ENCODE results near the gene PTPN12. TPM values are rescaled to one million over a fixed set of nuclear protein-coding genes. Genes with fewer than 3 reads are reported as not detected.

The PTPN12 gene
- total RNA-seq, 4 donors from 2014 or later: 58.5 to 72.6 (median 71.0) TPM

DNA sequence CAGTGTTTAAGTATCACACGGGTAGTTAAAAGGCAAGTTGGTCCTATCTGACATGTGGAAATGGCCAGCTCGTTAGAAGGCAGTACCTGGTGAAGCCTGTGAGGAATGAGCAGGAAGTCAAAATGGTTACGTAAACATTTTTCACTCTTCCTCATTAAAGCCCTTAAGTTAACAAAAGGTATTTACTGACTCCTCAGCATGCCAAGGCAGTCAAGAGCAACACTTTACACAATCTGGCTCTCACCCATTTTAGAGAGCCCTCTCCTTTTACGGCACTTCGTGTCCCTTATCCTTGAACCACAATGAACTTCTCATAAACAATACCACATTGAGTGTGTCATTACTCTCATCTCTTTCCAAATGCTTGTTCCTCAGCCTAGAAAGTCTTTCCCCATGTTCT lies 148.1 kb downstream of the PTPN12 start:
- H3K36me3 ChIP-seq: no peaks in the 10 kb centered on the region
- WGBS, 2 donors: 30 to 33% methylated on average over 5 of the region's 5 CpGs
- no peaks in the 10 kb centered on the region for H3K9me3 ChIP-seq
- intact Hi-C loops (cut with DNase I): no loop called here
- peak in 1 of 2 donors; percentile 77 for TF ChIP-seq POLR2A (IDR thresholded peaks at IDR 0.05)
- TF ChIP-seq, protein P1, sequence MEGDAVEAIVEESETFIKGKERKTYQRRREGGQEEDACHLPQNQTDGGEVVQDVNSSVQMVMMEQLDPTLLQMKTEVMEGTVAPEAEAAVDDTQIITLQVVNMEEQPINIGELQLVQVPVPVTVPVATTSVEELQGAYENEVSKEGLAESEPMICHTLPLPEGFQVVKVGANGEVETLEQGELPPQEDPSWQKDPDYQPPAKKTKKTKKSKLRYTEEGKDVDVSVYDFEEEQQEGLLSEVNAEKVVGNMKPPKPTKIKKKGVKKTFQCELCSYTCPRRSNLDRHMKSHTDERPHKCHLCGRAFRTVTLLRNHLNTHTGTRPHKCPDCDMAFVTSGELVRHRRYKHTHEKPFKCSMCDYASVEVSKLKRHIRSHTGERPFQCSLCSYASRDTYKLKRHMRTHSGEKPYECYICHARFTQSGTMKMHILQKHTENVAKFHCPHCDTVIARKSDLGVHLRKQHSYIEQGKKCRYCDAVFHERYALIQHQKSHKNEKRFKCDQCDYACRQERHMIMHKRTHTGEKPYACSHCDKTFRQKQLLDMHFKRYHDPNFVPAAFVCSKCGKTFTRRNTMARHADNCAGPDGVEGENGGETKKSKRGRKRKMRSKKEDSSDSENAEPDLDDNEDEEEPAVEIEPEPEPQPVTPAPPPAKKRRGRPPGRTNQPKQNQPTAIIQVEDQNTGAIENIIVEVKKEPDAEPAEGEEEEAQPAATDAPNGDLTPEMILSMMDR (IDR thresholded peaks at IDR 0.05): peak in 2 of 6 experiments; percentile 47
- H3K27me3 ChIP-seq: no peaks in the 10 kb centered on the region
- H3K4me3 ChIP-seq (replicated peaks in 1 of 3): no peak overlapping the region
- H3K27ac ChIP-seq: peak overlapping the region; percentile 91 to 98 (median 92)
- peaks cover 38 to 52% of the 10 kb centered on the region in 2 donors for H3K4me1 ChIP-seq
- DNase-seq: peak; percentile 64 to 68

GRCh38 chr7:77687100-77687746 lies 150.1 kb downstream of the PTPN12 start:
- TF ChIP-seq, protein P1 (IDR thresholded peaks at IDR 0.05): no peak
- TF ChIP-seq POLR2A (IDR thresholded peaks at IDR 0.05): no peak
- intact Hi-C loops (cut with DNase I): no loop called here
- WGBS, 2 donors: 71 to 90% methylated on average over 1 of the region's 1 CpG
- Histone ChIP-seq H3K4me1 (peaks cover 38 to 56% of the 10 kb centered on the region in 2 donors), H3K27me3 (no peaks in the 10 kb centered on the region), H3K36me3 (no peaks in the 10 kb centered on the region), H3K4me3 (replicated peaks in 1 of 3) (no peak overlapping the region), H3K27ac (peak overlapping the region; percentile 84 to 92 (median 91)), H3K9me3 (no peaks in the 10 kb centered on the region)
- no peak for DNase-seq

- intact Hi-C loops (cut with DNase I): no loop called here
- H3K27ac ChIP-seq: peak overlapping the region; percentile 84 to 92 (median 91)
These were observed 150.7 kb downstream of the PTPN12 start for GRCh38 chr7:77687747-77688144.

More at GRCh38 chr7:77687747-77688144, 150.7 kb downstream of the PTPN12 start:
- H3K27me3 ChIP-seq: no peaks in the 10 kb centered on the region
- no peak for TF ChIP-seq POLR2A (IDR thresholded peaks at IDR 0.05)
- TF ChIP-seq, protein P1 (IDR thresholded peaks at IDR 0.05): no peak
- 78 to 88% methylated on average over 1 of the region's 1 CpG for WGBS, 2 donors
- H3K4me3 ChIP-seq (replicated peaks in 1 of 3): no peak overlapping the region
- DNase-seq: no peak
- H3K4me1 ChIP-seq: peaks cover 38 to 56% of the 10 kb centered on the region in 2 donors
- H3K9me3 ChIP-seq: no peaks in the 10 kb centered on the region
- no peaks in the 10 kb centered on the region for H3K36me3 ChIP-seq

Other genes starting within 250 kb of the PTPN12 start
- gene GSAP, start 120.9 kb upstream of the PTPN12 start, total RNA-seq: 10 to 100 TPM; 43.1 to 65.2 (median 52.4) TPM
- 10 to 100 TPM; 30.6 to 43.9 (median 36.9) TPM for gene RSBN1L, start 159.2 kb downstream of the PTPN12 start, total RNA-seq